Uterus (tissue), 4 donors: ENCODE data around the gene PALD1. TPM values are rescaled to one million over a fixed set of nuclear protein-coding genes. Genes with fewer than 3 reads are reported as not detected.

Experiments used
- DNase-seq, 2 donors: peaks; one replicate each; pipeline ENCODE4 v3.0.0-alpha.2; 2019 to 2020
- H3K27ac ChIP-seq, 2 donors: fragments of 200-600 bp; sonication (generic); 1 replicate in 1 of 2; 2 replicates in 1 of 2; pipeline ENCODE4 v1.5.1; 2016 to 2018
- H3K27me3 ChIP-seq, 2 donors: fragments of 200-600 bp; sonication (generic); one replicate each; pipeline ENCODE4 v1.5.1; 2018 to 2019; ENCODE audit warnings: control low read depth in 1 of 2
- H3K36me3 ChIP-seq, 2 donors: fragments of 200-600 bp; sonication (generic); one replicate each; pipeline ENCODE4 v1.5.1; 2019; ENCODE audit warnings: control low read depth in 1 of 2
- H3K4me1 ChIP-seq, 2 donors: fragments of 200-600 bp; sonication (generic); one replicate each; pipeline ENCODE4 v1.5.1; 2018 to 2019; ENCODE audit warnings: control low read depth in 1 of 2
- H3K4me3 ChIP-seq, 2 donors: fragments of 200-600 bp; sonication (generic); 1 replicate in 1 of 2; 2 replicates in 1 of 2; pipeline ENCODE4 v1.5.1; 2018 to 2019; ENCODE audit warnings: mild to moderate bottlenecking in 1 of 2
- H3K9me3 ChIP-seq, 2 donors: fragments of 200-600 bp; sonication (generic); one replicate each; pipeline ENCODE4 v1.5.1; 2019; ENCODE audit warnings: control low read depth in 1 of 2
- CTCF ChIP-seq, 4 experiments: fragments of 200-600 bp in 2 of 4; fragments of 450-650 bp in 2 of 4; sonication (generic) in 2 of 4; IDR thresholded peaks; one replicate each; pipeline ENCODE4 v1.5.1; 2016 to 2019; ENCODE audit warnings: antibody characterized with exemption in 4 of 4, mild to moderate bottlenecking in 2 of 4, moderate library complexity in 1 of 4
- POLR2A ChIP-seq, 2 donors: fragments of 450-650 bp; IDR thresholded peaks; one replicate each; pipeline ENCODE4 v1.6.1; 2016; ENCODE audit warnings: antibody characterized with exemption in 2 of 2, mild to moderate bottlenecking in 1 of 2, moderate library complexity in 1 of 2
- intact Hi-C: fragments of 100-400 bp; cut with DNase I; formaldehyde crosslinking; loops from one replicate; pipeline ENCODE4 v1.15.1; 2023; ENCODE audit warnings: low total_unique reads
- total RNA-seq, 4 donors: library from RNA; depleted of rRNA in 3 of 4; stranded (reverse); fragments of >200 nt in 3 of 4; gene quantifications; one replicate each; pipeline versions ENCODE4 v1.1.0 to v1.2.4, GENCODE V29; 2014 to 2023
- donor health status: DM: yes; HTN: yes; CAD: no.

PALD1 gene
- total RNA-seq, 4 donors from 2014 or later: 1.8 to 21.6 (median 10.3) TPM

GRCh38 chr10:70551466-70551865 is 72.9 kb downstream of the PALD1 start:
- Histone ChIP-seq H3K27ac (no peak overlapping the region), H3K36me3 (no peaks in the 10 kb centered on the region), H3K27me3 (no peaks in the 10 kb centered on the region), H3K4me1 (no peaks in the 10 kb centered on the region), H3K9me3 (no peaks in the 10 kb centered on the region), H3K4me3 (no peak overlapping the region)
- intact Hi-C loops: no loop called here
- DNase-seq: no peak
- no peak for TF ChIP-seq CTCF (IDR thresholded peaks at IDR 0.05)
- TF ChIP-seq POLR2A (IDR thresholded peaks at IDR 0.05): no peak

GRCh38 chr10:70551971-70552422 is 73.4 kb downstream of the PALD1 start:
- H3K36me3 ChIP-seq: no peaks in the 10 kb centered on the region
- H3K27ac ChIP-seq: no peak overlapping the region

GRCh38 chr10:70552586-70552985 is 74.0 kb downstream of the PALD1 start:
- TF ChIP-seq CTCF (IDR thresholded peaks at IDR 0.05) (no peak), POLR2A (IDR thresholded peaks at IDR 0.05) (no peak)
- no peak overlapping the region for H3K27ac ChIP-seq
- H3K27me3 ChIP-seq: no peaks in the 10 kb centered on the region
- no peaks in the 10 kb centered on the region for H3K36me3 ChIP-seq
- DNase-seq: no peak
- intact Hi-C loops: no loop called here
- H3K4me1 ChIP-seq: no peaks in the 10 kb centered on the region
- no peak overlapping the region for H3K4me3 ChIP-seq
- H3K9me3 ChIP-seq: no peaks in the 10 kb centered on the region

More at GRCh38 chr10:70551971-70552422, 73.4 kb downstream of the PALD1 start:
- intact Hi-C loops: no loop called here
- DNase-seq: no peak
- no peaks in the 10 kb centered on the region for H3K27me3 ChIP-seq
- H3K9me3 ChIP-seq: no peaks in the 10 kb centered on the region
- TF ChIP-seq CTCF (IDR thresholded peaks at IDR 0.05): no peak
- TF ChIP-seq POLR2A (IDR thresholded peaks at IDR 0.05): no peak
- H3K4me3 ChIP-seq: no peak overlapping the region
- no peaks in the 10 kb centered on the region for H3K4me1 ChIP-seq

- H3K4me1 ChIP-seq: peaks cover 0 to 5% of the 10 kb centered on the region in 2 donors
- no peaks in the 10 kb centered on the region for H3K27me3 ChIP-seq
- H3K9me3 ChIP-seq: no peaks in the 10 kb centered on the region
- intact Hi-C loops: no loop called here
- H3K27ac ChIP-seq: no peak overlapping the region
- TF ChIP-seq POLR2A (IDR thresholded peaks at IDR 0.05) (no peak), CTCF (IDR thresholded peaks at IDR 0.05) (no peak)
- no peak for DNase-seq
- H3K36me3 ChIP-seq: no peaks in the 10 kb centered on the region
- no peak overlapping the region for H3K4me3 ChIP-seq
Observed at GRCh38 chr10:70555371-70555770, 76.8 kb downstream of the PALD1 start.

- DNase-seq: no peak
- Histone ChIP-seq H3K27me3 (no peaks in the 10 kb centered on the region), H3K27ac (no peak overlapping the region), H3K9me3 (no peaks in the 10 kb centered on the region), H3K4me1 (peaks cover 0 to 5% of the 10 kb centered on the region in 2 donors), H3K36me3 (no peaks in the 10 kb centered on the region), H3K4me3 (no peak overlapping the region)
- intact Hi-C loops: no loop called here
- TF ChIP-seq POLR2A (IDR thresholded peaks at IDR 0.05): no peak
- TF ChIP-seq CTCF (IDR thresholded peaks at IDR 0.05): no peak
Observed at GRCh38 chr10:70557086-70557845, 78.7 kb downstream of the PALD1 start.
